HG03432 (cell line): ENCODE data around the gene TAF1A.

Experiments
- ATAC-seq: cut with Tn5 transposase; IDR thresholded peaks from one replicate; pipeline ENCODE4 v1.9.1; 2021; ENCODE audit warnings: mild to moderate bottlenecking, moderate library complexity; ENCODE audit not compliant: unreplicated experiment

The TAF1A gene

DNA sequence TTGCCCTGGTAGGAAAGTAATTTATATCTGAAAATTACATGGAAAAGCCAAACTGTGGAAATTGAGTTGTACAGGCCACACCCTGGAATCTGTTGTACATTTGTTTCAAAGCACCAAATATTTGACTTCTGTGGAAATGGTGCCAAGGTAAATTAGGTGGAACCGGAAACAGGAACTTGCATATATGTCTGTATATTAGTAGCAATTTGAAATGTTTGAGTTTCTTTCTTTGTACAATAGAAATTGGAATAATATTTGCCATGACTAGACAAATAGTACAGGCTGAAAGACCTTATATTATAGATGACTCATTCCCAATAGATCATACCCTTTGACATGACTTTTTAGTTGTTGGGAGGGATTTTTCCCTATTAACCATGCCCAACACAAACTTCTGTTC, 10.5 kb upstream of the TAF1A start:
- no peak for ATAC-seq

DNA sequence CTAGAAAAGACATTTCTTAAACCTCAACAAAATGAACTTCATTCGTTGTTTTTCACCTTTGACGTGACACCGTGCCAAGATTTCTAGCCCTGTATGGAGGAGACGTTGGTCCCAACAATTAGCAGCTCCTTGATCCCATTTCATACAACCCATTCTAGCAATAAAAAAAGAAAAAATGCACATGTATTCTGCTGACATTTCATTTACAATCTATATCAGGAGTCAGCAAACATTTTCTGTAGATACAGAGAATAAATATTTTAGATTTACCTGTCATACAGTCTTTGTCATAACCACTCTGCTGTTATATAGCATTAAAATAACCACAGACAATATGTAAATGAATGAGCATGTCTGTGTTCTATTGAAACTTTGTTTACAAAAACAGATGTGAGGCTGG, 7.0 kb upstream of the TAF1A start:
- no peak for ATAC-seq

DNA sequence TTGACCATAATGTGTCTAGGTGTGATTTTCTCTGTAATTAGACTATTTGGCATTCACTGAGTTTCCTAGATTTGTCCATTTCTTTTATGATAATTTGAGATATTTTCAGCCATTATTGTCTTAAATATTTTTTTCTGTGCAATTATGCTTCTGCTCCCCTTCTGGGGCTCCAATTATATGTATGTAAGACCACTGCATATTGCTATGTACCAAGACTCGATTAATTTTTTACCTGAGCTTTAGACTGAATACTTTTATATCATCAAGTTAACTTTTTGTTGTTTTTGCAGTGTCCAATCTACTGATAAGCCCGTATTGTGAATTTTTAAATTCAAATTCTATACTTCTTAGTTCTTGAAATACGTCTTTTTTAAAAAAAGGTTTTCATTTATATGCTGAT, 5.1 kb upstream of the TAF1A start:
- ATAC-seq: no peak

DNA sequence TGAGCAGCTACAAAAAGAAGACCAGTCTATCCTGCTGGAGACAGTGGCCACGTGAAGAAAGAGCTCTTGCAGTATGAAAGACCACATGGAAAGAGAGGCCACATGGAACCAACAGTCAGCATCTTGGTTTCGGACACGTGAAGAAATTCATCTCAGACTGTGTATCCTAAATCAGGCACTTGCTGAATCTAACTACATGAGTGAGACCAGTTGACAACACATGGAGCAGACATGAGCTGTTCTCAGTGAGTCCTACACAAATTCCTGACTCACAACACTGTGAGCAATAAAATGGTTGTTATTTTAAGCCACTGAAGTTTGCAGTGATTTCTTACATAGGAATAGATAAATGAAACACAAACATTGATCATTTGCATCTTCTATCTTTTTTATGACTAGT, 2.4 kb upstream of the TAF1A start:
- no peak for ATAC-seq

DNA sequence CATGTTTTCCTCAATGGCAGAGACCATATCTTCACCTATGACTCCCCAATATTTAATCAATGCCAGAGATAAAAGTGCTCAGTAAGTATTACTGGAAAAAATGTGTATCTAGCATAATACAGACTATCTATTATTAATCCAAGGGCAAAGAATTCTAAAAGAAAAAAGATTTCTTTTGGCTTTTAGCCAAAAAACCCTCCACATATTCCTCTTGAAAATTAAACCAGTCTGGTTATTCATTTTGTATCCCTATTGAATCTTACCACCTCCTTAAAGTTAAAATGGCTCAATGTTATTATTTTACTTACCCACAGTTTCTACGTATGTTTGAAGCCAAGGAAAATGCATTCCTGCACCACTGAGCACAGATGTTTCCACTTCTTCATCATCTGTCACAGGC, 1.6 kb downstream of the TAF1A start:
- no peak for ATAC-seq

DNA sequence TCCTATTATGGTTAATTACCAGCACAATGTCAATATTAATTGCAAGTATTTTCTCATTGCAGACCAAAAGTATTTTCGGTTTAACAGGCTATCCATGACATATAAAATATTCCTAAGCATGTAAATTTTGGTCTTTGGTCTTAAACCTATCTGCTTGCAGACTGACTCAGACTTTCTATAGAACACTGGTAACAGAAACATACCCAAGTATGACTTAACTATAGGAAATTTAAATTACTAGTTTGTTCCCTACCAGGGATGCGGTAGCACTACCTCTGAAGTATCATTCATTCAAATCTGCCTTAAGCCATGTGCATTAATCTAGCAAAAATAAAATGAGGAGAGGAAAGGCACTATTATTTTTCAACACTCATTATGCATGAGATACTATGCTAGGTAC, 2.9 kb downstream of the TAF1A start:
- ATAC-seq: no peak

DNA sequence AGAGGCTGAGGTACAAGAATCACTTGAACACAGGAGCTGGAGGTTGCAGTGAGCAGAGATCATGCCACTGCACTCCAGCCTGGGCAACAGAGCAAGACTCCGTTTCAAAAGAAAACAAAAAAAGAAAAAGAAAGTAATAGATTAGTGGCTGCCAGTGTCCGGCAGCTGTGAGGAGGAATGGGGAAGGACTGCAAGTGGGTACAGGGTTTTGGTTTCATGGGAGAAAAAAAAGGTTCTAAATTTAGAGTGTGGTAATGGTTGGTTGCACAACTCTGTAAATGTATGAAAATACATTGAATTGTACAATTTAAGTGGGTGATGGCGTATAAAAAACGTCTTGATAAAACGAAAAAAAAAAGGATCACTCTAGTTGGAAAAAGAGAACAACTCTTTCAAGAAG, 6.7 kb downstream of the TAF1A start:
- ATAC-seq: peak; percentile 89

DNA sequence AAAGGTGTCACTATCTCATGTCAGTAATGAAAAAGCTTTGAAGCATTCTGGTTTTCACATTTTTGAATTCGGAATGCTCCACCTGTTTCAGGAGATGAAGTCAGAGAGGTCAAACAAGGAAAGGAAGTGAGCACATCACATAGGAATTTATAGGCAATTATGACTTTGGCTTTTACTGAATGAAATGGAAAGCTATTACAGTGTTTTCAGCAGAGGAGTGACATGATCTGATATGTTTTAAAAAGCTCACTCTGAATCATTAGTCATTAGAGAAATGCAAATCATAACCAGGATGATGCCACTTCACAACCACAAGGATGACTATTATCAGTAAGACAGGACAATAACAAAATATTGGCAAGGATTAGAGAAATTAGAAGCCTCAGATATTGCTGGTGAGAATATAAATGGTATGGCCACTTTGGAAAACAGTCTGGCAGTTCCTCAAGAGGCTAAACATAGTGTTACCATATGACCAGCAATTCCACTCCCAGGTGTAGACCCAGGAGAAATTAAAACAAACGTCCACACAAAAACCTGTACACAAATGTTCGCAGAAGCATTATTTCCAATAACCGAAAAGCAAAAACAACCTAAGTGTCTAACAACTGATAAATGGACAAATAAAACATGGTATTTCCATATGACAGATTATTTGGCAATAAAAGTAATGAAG, 7.5 kb downstream of the TAF1A start:
- peak; percentile 70 for ATAC-seq

DNA sequence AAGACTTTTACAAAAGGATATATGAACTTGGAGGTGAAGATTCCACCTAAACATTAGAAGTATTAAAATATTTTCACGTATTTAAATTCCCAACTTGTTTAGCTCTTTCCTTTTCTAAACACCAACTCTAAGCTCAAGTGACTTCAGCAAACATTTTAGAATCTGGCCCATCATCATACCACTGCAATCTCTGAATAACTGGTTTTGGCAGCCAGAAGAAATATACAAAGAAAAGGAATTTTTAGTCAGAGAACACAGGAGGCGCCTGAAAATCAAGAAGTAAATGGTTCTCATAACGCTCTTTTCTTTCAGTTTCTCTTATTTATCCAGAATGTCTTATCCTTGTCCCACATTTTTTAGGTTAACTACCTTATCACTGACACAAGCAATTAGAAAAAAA, 10.4 kb downstream of the TAF1A start:
- ATAC-seq: no peak

DNA sequence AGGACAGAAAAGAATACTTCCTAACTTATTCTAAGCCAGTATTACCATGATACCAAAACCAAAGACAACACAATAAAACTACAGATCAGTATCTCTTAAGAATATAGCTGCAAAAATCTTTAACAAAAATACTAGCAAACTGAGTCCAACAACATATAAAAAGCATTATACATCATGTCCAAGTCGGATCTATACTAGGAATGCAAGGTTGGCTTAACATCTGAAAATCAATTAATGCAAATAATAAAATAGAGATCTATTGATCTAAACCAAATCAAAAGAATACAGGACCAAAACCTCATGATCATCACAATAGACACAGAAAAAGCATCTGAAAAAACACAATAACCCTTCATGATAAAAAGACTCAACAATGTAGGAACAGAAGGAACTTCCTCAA, 18.9 kb downstream of the TAF1A start:
- no peak for ATAC-seq

DNA sequence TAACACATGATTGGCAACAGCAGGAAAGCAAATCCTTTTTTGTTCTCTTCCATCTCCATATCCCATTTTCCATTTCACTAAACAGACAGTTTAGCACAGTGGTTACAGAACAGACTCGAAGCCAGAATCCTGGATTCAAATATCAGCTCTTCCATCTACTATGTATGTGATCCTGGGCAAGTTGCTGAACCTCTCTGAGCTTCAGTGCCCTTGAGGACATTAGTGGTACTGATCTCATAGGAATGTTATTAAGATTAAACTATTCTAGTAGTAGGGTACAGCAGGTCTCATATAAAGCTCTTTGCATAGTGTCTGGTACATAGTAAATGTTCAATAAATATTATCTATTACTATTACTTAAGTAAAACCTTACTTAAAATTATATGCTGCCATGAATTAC, 28.1 kb downstream of the TAF1A start:
- ATAC-seq: no peak

DNA sequence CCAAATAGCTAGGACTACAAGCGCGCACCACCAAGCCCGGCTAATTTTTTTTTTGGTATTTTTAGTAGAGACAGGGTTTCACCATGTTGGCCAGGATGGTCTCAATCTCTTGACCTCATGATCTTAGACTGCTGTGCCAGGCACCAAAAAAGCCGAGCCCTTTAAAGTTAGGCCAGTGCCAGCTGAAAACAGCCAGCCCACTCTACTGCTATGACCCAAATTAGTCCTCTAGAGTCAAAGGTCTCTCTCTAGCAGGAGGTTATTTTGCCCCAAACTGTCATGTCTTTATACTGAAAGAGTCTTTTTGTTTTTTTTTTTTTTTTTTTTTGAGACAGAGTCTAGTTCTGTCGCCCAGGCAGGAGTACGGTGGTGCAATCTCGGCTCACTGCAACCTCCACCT, 32.2 kb downstream of the TAF1A start:
- no peak for ATAC-seq

DNA sequence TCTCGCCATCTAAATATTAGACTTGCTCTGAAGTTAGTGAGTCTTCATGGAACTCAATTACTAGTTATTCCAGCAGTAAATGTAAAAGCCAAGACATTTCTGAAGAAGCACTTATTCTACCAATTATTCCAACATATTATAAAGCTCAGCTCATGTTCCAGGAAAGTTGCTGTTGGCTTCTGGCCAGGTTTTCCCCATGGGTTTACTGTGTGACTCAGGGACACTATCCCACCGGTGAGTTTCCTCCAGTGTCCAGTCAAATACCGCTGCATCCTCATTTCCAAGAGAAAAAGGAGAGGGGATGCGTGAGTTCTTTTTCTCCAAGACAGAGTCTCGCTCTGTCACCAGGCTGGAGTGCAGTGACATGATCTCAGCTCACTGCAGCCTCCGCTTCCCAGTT, 32.6 kb downstream of the TAF1A start:
- no peak for ATAC-seq

DNA sequence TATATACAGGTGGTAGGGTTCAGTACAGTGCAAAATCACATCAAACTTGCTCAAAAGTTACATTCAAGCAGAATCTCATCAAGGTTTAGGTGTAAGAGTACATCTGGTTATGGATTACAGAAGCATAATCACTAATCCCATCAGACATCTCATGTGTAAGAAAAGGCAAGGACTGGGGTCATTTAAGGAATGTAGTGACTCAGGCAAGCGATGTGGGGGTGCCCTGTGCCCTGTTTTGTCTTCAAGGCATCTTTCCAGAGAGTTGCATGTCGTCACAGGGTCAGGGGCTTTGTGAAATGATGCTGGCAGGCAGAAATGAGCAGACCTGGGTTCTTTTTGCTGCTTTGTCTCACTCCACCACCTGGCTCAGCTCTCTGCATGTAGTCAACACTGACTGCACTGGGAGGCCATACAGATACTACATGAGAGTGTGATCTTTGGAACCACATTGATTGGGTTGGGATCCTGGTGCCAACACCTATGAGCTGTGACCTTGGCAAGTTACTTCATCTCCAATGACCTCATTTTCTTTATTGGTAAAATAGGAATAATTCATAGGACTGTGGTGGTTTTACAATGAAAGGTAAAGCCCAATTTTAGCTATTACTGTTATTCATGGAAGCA, 33.6 kb downstream of the TAF1A start:
- ATAC-seq: no peak

DNA sequence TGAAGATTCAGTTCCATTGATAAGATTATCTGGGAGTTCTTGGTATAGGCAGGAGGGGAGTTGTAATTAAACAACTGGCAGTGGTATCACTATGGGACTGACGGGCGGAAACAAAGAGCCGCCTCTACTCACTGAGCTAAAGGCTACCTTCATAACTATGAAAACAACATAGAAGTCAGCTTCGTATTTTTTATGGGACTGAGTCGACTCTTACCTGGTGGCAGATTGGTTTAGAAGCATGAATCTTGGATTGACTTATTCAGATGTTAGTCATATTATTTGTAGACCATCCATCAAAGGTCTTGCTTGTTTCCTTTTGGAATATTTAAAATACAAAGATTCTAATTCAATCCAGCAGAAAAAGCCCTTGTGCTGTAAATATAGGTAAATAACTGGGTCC, 35.6 kb downstream of the TAF1A start:
- ATAC-seq: no peak

DNA sequence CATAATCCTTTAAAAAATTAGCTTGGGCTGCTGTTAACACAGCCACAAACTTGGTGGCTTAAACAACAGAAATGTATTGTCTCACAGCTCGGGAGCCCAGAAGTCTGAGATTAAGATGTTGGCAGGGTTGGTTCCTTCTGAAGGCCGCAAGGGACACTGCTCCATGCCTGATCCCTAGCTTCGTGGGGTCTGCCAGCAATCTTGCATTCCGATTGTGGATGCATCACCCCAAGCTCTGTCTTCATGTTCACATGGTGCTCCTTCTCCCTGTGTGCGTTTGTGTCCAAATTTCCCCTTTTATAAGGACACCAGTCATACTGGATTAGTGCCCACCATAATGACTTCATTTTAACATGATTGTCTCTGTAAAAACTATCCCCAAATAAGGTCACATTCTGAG, 36.9 kb downstream of the TAF1A start:
- ATAC-seq: no peak

DNA sequence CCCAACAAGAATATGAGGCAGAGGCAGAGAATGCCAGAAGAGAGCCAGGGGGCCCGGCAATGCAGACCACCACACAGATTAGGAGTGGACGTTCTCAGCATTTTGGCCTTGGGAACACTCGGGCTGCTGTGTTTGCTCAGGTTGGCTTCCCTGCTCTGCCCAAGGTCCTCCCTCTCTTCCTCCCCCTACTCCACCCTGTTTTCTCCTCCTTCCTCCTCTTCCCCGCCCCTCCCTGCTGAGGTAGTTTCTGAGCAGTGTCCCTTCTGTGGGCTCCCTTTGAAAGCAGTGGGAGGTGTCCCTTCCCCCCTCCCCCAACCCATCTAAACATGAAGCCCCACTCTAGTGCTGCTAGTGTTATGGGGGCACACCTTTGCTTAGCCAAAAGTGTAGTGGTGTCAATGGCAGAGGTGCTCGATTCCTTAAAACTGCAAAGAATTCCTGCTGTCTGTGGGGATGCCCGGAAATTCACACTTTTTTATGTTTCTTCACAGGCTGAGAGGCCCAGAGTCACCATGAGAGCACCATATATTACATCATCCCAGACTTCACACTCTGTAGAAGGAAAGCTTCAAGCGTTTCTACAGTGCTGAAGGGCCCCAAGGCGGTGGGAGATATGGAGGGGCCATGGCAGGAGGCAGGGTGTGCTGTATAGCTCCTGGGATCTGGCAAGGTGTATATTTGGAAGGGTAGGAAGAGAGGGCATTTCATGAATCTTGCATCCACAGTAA, 41.6 kb downstream of the TAF1A start, which contains the start of gene HHIPL2:
Gene HHIPL2, minus strand, starts transcription at position 161 of the 728 bp plus-strand sequence. Its CDS starts 60 bp downstream, at position 101.
- ATAC-seq: no peak

DNA sequence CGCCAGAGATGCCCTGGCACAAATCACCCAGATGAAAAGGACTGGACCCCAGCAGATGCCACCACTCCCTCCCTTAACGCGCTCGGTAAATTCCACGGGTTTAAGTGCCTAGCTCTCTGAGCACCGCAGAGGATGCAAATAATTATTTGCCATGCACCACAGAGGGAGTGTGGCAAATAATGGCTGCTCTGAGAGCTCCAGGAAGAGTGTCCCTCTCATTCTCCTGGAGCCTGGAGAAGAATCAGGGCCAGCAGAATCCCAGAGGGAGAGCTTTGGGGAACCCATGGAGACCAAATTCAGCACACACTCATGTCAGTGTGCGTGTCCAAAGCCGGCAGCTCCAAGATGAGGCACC, 42.5 kb downstream of the TAF1A start:
- ATAC-seq: no peak

DNA sequence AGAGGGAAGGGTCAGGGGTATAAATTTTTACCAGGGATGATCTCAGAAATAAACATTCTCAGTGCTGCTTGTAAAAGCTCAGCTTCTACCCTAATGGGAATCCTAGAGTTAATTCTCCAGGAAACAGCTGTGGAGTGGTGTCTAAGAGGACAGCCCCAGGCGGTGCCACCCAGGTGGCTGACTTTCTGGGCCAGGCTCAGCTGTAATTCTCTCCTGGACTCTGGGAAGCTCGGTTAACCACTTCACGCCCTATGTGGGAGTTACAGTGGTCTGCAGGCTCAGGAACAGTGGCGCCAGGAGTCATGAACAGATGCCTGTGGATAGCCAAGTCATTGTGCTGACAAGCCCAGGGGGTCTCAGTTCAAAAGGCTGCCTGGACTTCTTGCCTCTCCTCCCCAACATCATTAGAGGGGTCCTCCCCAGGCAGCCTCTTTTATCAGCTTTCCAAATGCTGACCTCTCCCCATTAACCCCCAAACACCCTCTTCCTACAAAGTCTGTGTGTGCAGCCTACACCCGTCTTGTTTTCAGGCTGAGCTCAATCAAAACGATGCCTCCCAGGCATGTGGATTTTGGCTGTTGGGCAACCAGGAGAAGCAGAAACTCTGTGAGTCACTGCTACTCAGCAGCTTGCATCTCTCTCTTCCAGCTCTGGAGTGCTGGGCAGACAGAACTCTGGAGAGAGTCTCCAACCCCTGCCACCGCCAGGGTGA, 43.0 kb downstream of the TAF1A start:
- ATAC-seq: no peak

DNA sequence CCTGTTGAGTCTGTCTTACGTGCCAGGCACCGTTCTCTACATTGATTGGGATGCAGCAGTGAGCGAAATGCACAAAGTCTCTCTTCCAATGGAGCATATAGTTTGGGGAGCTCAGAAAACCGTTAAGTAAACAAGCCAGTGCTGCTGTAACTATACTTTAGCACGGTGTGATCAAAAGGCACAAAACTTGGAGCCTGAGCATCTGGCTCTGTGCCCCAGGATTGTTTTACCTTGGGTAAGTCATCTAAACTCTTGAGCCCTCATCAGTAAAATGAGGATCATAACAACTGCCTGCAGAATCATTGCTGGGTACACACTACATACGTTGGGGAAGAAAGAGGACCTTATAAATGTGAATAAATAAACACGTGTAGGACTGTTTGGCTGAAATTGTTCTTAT, 43.6 kb downstream of the TAF1A start:
- ATAC-seq: no peak

DNA sequence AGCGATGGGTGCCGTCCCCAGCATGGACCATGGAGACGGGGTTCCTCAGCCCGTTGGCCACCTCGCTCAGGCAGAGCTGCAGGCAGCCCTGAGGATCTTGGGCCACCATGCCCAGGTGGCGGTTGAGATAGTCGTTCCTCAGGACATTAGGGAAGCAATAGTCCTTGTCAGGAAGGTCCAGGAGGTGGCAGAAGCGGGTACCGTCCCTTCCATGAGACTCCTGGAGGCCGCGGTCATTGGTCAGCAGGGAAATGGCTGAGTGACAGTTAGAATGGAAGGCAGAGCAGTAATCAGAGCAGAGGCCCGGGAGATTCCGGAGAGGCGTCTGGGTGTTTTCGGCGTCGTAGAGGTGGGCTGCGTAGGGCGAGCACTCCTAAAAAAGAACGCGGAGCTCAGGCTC, 45.9 kb downstream of the TAF1A start:
- ATAC-seq: no peak

DNA sequence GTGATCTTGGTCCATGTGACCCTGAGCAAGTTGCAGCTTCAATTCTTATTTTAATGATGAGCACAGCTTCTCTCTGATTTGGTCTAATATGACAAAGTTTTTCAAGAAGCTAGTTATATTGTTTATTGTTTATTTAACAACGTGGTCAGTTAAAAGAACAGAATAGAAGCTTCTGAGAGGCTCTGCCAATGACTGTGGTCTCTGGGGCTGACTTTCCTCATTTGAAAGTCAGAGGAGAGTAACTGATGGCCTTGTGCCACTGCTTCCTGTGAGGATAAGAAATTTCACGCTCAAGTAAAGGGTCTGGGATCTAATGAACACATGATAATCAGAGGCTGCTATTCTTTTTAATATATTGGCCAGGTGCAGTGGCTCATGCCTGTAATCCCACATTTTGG, 49.1 kb downstream of the TAF1A start:
- no peak for ATAC-seq
